GM21360 (cell line): Measurements from ENCODE around the gene HIPK2.

Experiments
- ATAC-seq: cut with Tn5 transposase; IDR thresholded peaks from one replicate; pipeline ENCODE4 v1.9.1; 2021; ENCODE audit warnings: mild to moderate bottlenecking, moderate library complexity; ENCODE audit not compliant: unreplicated experiment

HIPK2 gene

GRCh38 chr7:139718141-139718540 is 59.7 kb downstream of the HIPK2 start:
- no peak for ATAC-seq

GRCh38 chr7:139716156-139716942 is 61.4 kb downstream of the HIPK2 start:
- no peak for ATAC-seq

GRCh38 chr7:139715194-139715815 is 62.5 kb downstream of the HIPK2 start:
- no peak for ATAC-seq

- peak; percentile 94 for ATAC-seq
Measured at GRCh38 chr7:139714163-139714901, 63.5 kb downstream of the HIPK2 start.

GRCh38 chr7:139713526-139714162 is 64.2 kb downstream of the HIPK2 start:
- no peak for ATAC-seq

- no peak for ATAC-seq
Measured at GRCh38 chr7:139713061-139713460, 64.7 kb downstream of the HIPK2 start.

GRCh38 chr7:139711991-139712743 is 65.6 kb downstream of the HIPK2 start:
- no peak for ATAC-seq

- no peak for ATAC-seq
Measured at GRCh38 chr7:139710036-139710435, 67.8 kb downstream of the HIPK2 start.

GRCh38 chr7:139709485-139709884 is 68.3 kb downstream of the HIPK2 start:
- no peak for ATAC-seq

- ATAC-seq = peak; percentile 76
Measured at GRCh38 chr7:139708541-139708940, 69.3 kb downstream of the HIPK2 start.

- no peak for ATAC-seq
Measured at GRCh38 chr7:139706837-139707236, 71.0 kb downstream of the HIPK2 start.

- no peak for ATAC-seq
Measured at GRCh38 chr7:139704308-139704879, 73.4 kb downstream of the HIPK2 start.

GRCh38 chr7:139703487-139704307 is 74.1 kb downstream of the HIPK2 start:
- peak; percentile 12 for ATAC-seq

- ATAC-seq = peak; percentile 62
Measured at GRCh38 chr7:139702811-139703486, 74.8 kb downstream of the HIPK2 start.

GRCh38 chr7:139702313-139702731 is 75.5 kb downstream of the HIPK2 start:
- no peak for ATAC-seq

GRCh38 chr7:139701908-139702307 is 75.9 kb downstream of the HIPK2 start:
- no peak for ATAC-seq

- ATAC-seq = no peak
Measured at GRCh38 chr7:139700505-139701235, 77.1 kb downstream of the HIPK2 start.
